Fibroblast of gingiva (primary cell): ENCODE data around the gene ACKR2.

Experiments
- DNase-seq: peaks from one replicate; pipeline ENCODE4 v3.0.0-alpha.2; 2011; ENCODE audit warnings: low read depth

Gene ACKR2

DNA sequence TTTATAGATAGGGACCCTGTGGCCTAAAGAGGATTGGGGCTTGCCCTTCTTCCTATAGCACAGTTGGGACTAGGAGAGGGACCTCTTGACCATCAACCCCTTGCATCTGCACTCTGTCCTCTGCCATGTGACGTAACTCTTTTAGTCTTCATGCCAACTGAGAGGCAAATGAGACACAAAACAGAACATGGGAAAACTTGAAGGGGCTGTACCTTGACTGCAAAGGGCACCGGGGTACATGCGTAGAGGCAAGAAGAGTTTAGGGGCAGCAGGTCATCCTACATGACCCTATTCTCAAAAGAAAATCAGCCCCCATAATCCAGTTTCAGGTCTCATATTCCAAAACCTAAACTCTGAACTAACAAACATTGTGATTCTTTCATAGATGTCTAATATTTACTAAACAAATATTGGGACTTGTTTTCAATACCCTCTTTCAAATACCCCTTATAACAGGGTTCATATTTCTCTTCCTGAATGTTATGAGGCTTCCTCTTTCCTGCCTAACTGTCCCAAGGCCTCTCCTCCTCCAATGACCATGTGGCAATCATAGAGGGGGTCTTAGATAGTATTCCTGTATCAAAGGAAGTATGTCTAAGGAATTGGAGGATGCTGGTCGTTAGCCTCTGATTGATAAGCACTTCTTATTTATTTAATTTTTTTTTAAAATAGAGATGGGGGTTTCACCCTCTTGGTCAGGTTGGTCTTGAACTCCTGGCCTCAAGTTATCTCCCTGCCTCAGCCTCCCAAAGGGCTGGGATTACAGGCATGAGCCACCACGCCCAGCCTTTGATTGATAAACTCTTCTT, 20.6 kb downstream of the ACKR2 start:
- no peak for DNase-seq

DNA sequence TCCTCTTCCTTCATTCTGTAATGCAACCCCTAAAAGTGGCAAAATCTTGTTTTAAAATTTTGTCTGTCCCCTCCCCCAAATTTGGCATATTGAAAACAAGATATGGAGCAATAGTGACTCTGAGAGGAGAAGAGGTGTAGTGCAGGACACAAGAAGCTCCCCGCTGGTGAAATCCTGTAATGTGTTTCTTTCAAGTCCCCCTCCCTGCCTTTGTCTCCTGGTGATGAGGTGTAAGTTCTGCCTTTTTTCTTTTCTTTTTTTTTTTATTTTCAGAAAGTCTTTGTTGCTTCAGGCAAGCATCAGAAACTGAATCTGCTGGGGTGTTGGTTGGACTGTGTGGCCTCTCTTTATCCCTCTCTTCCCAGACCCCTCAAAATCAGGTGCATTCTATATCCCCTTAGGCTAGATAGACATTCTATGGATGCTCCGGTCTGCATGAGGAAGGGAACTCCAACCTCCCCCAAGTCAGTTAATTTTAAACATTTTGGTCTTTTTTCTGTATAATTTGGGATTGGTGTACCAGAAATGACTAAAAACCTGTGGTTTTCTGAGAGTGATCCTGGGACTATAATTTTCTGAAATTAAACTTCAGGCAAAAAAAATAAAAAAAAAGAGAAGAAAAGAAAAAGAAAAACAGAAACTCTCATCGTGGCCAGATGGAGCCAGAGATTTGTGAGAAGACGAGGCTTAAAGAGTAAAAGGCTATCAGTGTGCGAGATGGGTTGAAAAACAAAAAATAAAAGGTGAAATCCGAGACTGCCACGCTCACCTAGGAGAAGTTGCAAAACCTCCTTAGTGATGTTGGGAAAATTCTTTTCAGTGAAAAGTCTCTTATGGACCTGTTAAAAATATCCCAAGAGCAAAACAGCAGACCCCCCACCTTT, 21.4 kb downstream of the ACKR2 start:
- peak; percentile 39 for DNase-seq

DNA sequence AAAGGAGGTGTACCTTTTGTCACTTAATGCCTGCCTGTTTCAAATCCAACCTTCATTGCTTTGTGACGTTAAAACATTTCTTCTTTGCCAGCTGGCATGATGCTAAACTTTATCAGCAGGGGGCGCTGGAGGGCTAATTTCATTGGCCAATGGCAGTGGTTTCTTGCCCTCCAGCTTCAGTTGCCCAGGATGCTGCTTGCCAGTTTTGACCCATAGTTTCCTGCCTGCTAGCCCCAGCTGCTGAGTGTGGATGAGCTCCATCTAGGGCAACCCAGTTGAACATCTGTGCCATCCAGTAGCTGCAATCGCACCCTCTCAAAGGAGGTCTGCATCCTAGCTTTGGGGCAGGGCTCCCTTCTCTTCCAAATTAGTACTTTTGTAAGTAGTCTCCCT, 22.1 kb downstream of the ACKR2 start:
- peak; percentile 59 for DNase-seq

DNA sequence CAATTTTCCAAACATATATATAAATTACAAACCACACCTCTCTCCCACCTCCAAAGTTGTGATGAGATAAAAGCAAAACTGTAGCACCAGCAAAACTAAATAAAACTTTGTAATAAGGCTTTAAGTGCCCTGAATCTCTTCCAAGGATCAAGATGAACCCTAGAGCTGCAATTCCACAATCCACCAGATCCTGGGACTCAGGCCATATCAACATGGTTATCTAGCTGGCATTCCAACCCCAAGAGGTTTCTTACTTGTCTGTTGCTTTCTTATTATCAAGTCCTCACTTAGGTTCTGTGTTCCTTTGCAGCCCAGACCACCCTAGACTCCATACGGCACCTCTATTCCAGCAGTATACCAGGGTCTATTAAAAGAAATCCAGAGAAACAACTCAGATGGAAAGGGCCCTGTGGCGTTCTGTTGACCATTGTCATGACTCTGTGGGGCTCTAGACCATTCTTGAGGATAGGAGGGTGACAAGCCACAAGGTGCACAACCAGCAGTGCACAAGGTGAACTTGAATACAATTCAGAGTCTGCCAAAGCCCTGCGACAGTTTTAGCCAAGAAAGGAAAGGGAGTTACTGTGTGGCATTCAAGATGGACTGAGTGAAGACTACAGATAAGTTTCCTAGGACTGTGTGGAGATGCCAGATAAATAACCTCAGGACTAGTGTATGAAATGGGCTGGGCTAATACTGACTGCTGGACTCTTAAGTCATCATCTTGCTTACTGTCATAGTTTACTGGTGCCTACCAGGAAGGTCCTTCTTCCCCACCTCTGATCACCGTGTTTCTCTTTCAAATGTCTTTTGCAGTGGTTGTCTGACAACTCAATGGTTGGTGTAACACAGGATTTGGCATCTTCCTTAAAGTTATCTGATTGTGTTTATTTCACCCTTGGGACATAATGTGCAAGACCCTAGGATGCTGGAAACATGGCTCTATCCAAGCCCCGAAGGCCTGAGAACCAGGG, 27.2 kb downstream of the ACKR2 start:
- DNase-seq = no peak

DNA sequence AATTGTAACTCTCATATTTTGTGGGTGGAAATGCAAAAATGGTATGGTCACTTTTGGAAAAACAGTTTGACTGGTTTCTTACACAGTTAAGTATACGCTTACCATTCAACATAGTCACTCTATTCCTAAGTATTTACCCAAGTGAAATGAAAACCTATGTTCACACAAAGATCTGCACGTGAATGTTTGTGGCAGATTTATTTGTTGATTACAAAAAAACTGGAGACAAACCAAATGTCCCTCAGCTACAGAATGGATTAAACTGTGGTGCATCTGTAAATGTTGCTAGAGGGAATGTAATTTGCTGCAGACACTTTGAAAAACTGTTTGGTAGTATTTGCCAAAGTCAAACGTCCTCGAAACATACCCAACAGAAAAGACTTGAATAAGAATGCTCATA, 29.3 kb downstream of the ACKR2 start:
- no peak for DNase-seq

- peak; percentile 68 for DNase-seq
Observed at GRCh38 chr3:42839616-42840015, 30.4 kb downstream of the ACKR2 start.

DNA sequence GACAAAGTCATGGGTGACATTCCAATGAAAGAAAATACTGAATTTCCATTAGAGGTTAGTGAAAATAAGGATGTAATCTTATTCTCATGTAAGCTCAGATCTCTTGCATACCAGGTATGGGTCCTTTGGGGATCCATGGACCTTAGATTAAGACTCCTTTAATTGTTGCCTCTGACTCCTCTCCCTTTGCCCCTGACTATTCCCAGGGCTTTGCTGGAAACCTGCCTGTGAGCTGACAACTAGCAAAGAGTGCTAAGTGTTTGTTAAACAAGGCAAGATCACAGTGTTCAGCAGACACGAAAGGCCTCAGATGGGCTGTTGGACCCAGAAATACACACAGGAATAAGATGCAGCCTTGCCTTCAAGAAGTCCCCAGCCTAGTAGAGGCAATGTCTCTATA, 32.1 kb downstream of the ACKR2 start:
- no peak for DNase-seq

DNA sequence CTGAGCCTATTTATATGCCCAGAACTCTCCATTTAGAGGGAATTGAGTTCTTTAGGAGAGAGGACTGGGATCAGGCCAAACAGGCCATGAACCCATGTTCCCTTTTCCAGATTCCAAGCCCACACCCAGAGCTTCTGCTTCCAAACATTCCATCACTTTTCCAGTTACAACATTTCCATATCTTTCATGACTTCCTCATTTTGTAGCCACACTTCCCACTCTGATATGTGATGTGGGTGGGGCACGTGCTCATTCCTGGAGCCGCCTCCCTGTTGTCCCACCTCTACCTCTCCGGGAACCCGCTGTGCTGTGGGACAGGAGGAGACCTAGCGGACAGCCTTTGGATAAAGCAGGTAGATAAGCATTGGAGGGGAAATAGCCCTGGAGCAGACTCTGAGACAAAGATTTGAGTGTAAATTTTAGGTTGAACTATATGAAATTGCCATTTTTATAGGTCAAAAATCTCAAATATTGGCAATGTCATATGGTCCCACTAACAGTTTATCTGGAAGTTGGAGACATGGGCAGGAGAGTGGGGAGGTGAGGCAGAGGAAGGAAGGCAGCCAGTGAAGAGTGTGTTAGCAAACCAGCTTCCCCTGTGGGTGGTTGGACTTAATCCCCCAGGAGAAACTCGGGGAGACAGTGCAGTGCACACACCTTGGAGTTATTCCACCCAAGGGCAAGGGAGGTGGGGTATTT, 34.6 kb downstream of the ACKR2 start:
- DNase-seq = no peak

DNA sequence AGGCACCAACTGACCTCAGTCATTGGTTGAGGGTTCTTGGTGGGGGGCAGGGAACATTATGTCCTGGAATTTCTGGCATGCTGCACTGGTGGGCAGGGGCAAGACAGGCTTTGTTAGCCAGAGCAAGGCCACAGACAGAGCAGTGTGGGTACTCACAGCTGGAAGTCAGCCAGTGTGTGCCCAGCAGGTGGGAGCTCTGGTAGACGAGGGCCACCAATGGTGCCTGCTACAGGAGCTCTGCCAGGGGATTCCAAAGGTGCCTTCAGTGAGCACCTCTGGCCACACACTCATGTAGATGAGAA, 35.1 kb downstream of the ACKR2 start:
- no peak for DNase-seq

DNA sequence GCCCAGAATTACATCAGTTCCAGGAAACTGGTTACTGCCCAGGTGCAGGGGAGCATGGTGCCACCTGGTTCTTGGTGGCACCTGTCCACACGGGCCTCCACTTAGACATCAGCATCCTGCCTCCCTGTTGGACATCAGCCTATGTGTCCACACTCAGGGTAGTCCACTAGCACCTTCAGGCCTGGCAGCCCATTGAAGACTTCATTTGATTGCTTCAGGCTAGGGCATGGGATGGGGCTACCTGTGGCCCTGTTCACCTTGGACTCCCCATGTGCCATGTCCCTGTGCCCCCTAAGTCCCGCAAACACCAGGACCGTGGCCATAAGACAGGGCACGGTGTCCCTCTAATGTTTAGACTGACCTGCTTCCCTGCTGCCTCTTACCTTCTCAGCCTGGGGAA, 35.6 kb downstream of the ACKR2 start:
- DNase-seq = no peak

DNA sequence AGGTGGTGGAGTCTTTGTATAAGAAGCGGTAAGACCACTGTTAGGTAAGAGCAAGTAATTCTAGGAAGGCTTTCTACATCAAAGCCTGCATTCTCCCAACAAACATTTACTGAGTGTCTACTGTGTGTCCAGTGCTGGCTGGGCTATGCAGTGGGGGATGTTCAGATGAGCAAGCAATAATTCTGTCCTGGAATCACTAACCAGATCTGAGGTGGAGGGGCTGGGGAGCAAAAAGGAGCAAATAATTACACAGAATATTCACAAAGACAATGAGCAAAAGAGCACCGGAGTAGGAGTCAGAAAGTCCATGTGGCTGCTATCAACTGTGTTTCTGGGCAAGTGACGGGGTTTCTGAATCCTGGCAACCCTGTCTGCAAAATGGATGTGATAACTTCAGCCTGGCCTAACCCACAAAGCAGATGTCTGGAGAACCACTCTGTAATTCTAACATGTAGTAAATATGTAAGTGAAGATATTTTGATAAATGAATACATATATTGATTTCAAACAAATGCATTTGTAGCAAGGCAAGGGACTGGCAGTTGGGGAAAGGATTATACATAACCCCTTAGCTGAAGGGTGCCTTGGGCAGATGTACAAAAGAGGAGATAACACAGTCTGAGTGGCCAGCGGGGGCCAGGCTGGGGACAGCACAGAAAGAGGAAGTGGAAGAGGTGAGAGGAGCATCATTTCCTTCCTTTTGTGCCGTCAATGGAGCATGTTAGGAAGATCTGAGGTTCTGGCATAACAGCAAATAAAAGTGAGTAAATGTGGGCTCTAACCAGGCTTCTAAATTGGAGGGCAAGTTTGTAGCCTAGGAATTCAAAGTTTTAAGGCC, 37.7 kb downstream of the ACKR2 start:
- DNase-seq = no peak

DNA sequence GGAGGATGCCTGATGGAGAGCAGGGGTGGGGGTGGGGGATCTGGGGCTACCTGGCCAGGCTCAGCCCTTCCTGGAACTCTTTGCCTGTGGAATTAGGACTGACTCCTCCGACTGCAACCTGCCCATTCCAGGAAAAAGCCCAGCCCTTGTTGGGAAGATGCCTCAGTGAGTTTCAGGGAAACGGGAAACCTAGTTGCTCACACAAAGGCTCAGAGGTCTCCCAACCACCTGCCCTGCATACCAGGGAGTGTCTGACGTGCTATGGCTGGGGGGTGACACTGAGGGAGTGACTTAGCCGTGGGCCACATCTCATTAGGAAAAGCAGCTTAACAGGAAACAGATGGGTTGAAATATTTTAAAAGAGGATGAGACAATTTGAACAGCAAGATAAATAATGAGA, 38.5 kb downstream of the ACKR2 start:
- DNase-seq = no peak

DNA sequence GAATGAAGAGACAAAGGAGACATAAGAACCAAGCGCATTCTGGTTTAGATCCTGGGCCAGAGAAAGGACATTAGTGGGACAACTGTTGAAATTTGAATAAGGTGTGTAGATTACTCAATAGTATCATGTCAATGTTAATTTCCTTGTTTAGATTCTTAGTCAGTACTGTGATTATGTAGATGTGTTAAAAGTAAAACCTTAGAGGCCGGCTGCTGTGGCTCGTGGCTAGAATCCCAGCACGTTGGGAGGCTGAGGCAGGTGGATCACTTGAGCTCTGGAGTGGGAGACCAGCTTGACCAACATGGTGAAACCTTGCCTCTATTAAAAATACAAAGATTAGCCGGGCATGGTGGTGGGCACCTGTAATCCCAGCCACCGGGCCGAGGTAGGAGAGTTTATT, 39.8 kb downstream of the ACKR2 start:
- DNase-seq = no peak

DNA sequence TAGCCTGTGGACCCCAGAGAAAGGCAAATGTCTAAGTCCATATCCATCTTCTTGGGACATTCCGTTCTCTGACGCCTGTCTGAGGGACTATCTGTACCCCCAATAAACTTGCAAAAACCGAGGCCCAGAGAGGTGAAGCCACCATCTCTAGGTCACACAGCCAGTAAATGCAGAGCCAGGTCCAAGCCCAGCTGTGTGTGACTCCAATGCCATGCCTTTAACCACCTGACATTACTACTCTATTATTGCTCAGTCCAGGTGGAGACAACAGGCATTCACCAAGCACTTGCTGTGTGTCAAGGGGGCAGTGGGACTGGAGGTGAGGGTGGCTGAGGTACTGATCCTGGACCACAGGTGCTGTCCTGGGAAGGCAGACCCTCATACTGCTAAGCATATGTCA, 41.0 kb downstream of the ACKR2 start:
- no peak for DNase-seq

GRCh38 chr3:42851228-42851834, 42.1 kb downstream of the ACKR2 start:
- no peak for DNase-seq

GRCh38 chr3:42852441-42852840, 43.2 kb downstream of the ACKR2 start:
- DNase-seq = peak; percentile 31

GRCh38 chr3:42853056-42853455, 43.8 kb downstream of the ACKR2 start:
- no peak for DNase-seq

- no peak for DNase-seq
Observed at GRCh38 chr3:42853739-42854302, 44.6 kb downstream of the ACKR2 start.

DNA sequence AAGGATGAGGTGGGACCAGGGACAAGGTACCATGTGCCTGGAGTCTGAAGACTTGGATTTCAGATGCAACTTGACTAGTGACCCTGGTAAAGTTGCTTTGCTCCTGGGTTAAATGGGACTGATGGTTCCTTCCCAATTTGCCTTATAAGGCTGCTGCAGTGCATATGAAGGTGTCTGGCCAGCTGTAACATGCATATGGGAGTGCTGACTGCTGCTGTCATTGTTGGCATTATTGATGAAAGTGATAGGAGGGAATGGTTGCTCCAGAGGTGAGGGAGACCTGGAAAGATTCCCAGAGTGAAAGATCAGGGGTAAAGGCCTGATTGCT, 45.9 kb downstream of the ACKR2 start:
- DNase-seq = no peak
